ENCODE data around the gene DHCR7. TPM values are rescaled to one million over a fixed set of nuclear protein-coding genes. Genes with fewer than 3 reads are reported as not detected.

The DHCR7 gene
- total and polyA plus RNA-seq, 2 experiments from 2014 or later = 140 to 303 TPM

DNA sequence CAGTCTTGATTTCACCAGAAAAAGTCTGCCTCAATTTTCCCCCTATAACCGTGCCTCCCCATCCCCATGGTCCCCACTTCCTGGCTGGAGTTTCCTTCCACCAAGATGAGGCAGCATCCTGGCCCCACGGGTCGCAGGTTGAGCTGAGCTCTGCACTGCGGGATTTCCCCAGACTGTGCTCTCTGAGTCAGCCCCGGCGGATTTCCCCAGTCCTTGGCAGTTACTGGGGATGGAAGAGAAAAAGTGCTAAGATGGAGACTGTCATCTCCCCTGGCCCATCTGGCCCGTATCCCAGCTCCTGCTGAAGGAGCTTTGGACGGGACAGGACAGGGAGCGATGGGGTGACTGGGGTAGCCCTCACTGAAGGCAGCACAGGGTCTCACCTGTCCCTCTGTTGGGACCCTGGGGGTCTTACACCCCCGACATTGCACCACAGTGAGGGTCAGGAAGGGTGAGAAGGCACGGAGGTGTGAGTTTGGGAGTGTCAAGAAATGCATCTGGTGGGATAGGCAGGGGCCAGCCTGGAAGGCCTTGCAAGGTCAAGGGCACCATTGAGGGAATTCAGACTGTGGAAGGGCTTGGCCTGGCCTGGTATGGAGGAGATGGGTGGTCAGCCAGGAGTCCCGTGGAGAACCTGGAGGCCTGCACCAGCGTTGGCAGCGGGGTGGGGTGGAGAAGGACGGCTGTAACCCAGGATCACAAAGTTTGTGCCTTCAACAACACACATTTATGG lies 41.3 kb upstream of the DHCR7 start:
- H3K27me3 ChIP-seq = no peaks in the 10 kb centered on the region
- no peak for TF ChIP-seq EZH2 (IDR thresholded peaks at IDR 0.05; ENCODE audit: borderline replicate concordance)
- TF ChIP-seq, protein P1, sequence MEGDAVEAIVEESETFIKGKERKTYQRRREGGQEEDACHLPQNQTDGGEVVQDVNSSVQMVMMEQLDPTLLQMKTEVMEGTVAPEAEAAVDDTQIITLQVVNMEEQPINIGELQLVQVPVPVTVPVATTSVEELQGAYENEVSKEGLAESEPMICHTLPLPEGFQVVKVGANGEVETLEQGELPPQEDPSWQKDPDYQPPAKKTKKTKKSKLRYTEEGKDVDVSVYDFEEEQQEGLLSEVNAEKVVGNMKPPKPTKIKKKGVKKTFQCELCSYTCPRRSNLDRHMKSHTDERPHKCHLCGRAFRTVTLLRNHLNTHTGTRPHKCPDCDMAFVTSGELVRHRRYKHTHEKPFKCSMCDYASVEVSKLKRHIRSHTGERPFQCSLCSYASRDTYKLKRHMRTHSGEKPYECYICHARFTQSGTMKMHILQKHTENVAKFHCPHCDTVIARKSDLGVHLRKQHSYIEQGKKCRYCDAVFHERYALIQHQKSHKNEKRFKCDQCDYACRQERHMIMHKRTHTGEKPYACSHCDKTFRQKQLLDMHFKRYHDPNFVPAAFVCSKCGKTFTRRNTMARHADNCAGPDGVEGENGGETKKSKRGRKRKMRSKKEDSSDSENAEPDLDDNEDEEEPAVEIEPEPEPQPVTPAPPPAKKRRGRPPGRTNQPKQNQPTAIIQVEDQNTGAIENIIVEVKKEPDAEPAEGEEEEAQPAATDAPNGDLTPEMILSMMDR (IDR thresholded peaks at IDR 0.05; ENCODE audit: poor library complexity) = no peak
- TF ChIP-seq EZH2phosphoT487 (IDR thresholded peaks at IDR 0.05; ENCODE audit: low read depth, severe bottlenecking, unreplicated experiment) = no peak
- no peak overlapping the region for H3K27ac ChIP-seq
- no peak overlapping the region for H2AFZ ChIP-seq
- no peak overlapping the region for H3K4me3 ChIP-seq
- no peaks in the 10 kb centered on the region for H3K9me3 ChIP-seq (ENCODE audit: low read depth)
- no peaks in the 10 kb centered on the region for H3K36me3 ChIP-seq (replicated peaks; ENCODE audit: insufficient read depth, low read depth)
- H3K4me2 ChIP-seq = no peak overlapping the region
- no peaks in the 10 kb centered on the region for H4K20me1 ChIP-seq (ENCODE audit: insufficient read depth, poor library complexity, severe bottlenecking)
- WGBS (ENCODE audit: low lambda C conversion rate, missing lambda C conversion rate) = 95% methylated on average over 15 of the region's 15 CpGs
- no peak for DNase-seq (ENCODE audit: low spot score)
- no peaks in the 10 kb centered on the region for H3K79me2 ChIP-seq
- no peaks in the 10 kb centered on the region for H3K9me2 ChIP-seq (replicated peaks; ENCODE audit: insufficient read depth)
- H3K4me1 ChIP-seq (ENCODE audit: insufficient read depth) = peaks cover 4% of the 10 kb centered on the region

DNA sequence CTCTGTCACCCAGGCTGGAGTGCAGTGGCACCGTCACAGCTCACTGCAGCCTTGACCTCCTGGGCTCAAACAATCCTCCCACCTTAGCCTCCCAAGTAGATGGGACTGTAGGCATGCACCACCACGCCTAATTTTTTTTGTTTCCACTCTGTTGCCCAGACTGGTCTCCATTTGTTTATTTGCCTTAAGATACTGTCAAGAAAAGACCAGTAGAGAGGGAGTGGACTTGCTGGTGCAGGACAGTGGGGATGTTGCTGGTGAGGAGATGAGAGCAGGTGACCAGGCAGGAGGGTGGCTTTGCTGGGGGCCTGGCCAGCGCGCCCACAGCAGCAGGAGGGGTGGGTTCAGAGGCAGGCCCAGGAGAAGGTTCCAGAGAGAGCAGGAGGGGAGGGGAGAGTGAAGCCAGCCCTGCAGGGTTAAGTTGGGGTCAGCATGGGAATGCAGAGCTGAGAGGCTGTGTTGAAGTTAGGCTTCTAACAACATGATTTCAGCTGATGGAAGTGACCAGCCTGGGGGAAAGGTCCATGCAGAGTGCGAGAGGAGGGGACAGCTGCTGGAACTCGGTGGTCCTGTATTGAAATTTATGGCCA lies 40.6 kb upstream of the DHCR7 start:
- Histone ChIP-seq H3K4me1 (ENCODE audit: insufficient read depth) (peaks cover 4% of the 10 kb centered on the region), H3K4me2 (no peak overlapping the region), H2AFZ (no peak overlapping the region), H3K79me2 (no peaks in the 10 kb centered on the region), H3K36me3 (replicated peaks; ENCODE audit: insufficient read depth, low read depth) (no peaks in the 10 kb centered on the region), H3K27me3 (no peaks in the 10 kb centered on the region), H4K20me1 (ENCODE audit: insufficient read depth, poor library complexity, severe bottlenecking) (no peaks in the 10 kb centered on the region), H3K27ac (no peak overlapping the region), H3K9me2 (replicated peaks; ENCODE audit: insufficient read depth) (no peaks in the 10 kb centered on the region), H3K4me3 (no peak overlapping the region), H3K9me3 (ENCODE audit: low read depth) (no peaks in the 10 kb centered on the region)
- TF ChIP-seq EZH2 (IDR thresholded peaks at IDR 0.05; ENCODE audit: borderline replicate concordance) (no peak), EZH2phosphoT487 (IDR thresholded peaks at IDR 0.05; ENCODE audit: low read depth, severe bottlenecking, unreplicated experiment) (no peak)
- TF ChIP-seq, protein P1 (IDR thresholded peaks at IDR 0.05; ENCODE audit: poor library complexity) = no peak
- DNase-seq (ENCODE audit: low spot score) = no peak
- WGBS (ENCODE audit: low lambda C conversion rate, missing lambda C conversion rate) = 87% methylated on average over 6 of the region's 6 CpGs

DNA sequence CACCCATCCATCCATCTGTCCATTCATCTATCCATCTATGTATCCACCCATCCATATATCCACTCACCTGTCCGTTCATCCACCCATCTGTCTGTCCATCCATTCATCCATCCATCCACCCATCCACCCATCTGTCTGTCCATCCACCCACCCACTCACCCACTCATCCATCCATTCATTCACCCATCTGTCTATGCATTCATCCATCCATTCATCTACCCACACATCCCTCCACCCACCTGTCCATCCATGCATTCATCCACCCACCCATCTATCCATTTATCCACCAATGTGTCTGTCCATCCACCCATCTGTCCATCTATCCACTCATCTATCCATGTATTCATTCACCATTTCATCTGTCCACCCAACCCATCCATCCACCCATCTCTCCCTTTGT lies 38.1 kb upstream of the DHCR7 start:
- H3K4me2 ChIP-seq = no peak overlapping the region
- H2AFZ ChIP-seq = no peak overlapping the region
- no peak overlapping the region for H3K4me3 ChIP-seq
- DNase-seq (ENCODE audit: low spot score) = no peak
- WGBS (ENCODE audit: low lambda C conversion rate, missing lambda C conversion rate) = 100% methylated on average over 1 of the region's 1 CpG
- no peaks in the 10 kb centered on the region for H3K36me3 ChIP-seq (replicated peaks; ENCODE audit: insufficient read depth, low read depth)
- no peaks in the 10 kb centered on the region for H3K9me2 ChIP-seq (replicated peaks; ENCODE audit: insufficient read depth)
- H3K27ac ChIP-seq = no peak overlapping the region
- peaks cover 4% of the 10 kb centered on the region for H3K4me1 ChIP-seq (ENCODE audit: insufficient read depth)
- no peaks in the 10 kb centered on the region for H3K79me2 ChIP-seq
- H3K27me3 ChIP-seq = no peaks in the 10 kb centered on the region
- TF ChIP-seq EZH2phosphoT487 (IDR thresholded peaks at IDR 0.05; ENCODE audit: low read depth, severe bottlenecking, unreplicated experiment) = no peak
- TF ChIP-seq, protein P1 (IDR thresholded peaks at IDR 0.05; ENCODE audit: poor library complexity) = no peak
- TF ChIP-seq EZH2 (IDR thresholded peaks at IDR 0.05; ENCODE audit: borderline replicate concordance) = no peak
- H3K9me3 ChIP-seq (ENCODE audit: low read depth) = no peaks in the 10 kb centered on the region
- H4K20me1 ChIP-seq (ENCODE audit: insufficient read depth, poor library complexity, severe bottlenecking) = no peaks in the 10 kb centered on the region

Measured in hepatocyte (in vitro differentiated cells).